ENCODE results near the gene KCNJ14. TPM values are rescaled to one million over a fixed set of nuclear protein-coding genes. Genes with fewer than 3 reads are reported as not detected.
"Not testable (repeated sequence)": the region's sequence is repeated elsewhere in the genome, so short reads cannot be mapped to it uniquely, and the experiment has no call there.

KCNJ14 gene
- total and polyA plus RNA-seq, 2 of the 4 experiments (the other 2 are of a cell fraction), result 0.18 to 0.39 TPM

DNA sequence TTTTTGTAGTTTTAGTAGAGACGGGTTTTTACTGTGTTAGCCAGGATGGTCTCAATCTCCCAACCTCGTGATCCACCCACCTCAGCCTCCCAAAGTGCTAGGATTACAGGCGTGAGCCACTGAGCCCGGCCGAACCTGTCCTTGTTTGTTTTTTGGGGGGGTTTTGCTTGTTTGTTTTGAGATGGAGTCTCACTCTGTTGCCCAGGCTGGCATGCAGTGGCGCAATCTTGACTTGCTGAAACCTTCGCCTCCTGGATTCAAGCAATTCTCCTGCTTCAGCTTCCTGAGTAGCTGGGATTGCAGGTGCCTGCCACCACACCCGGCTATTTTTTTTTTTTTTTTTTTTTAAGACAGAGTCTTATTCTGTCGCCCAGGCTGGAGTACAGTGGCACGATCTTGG lies 31.3 kb downstream of the KCNJ14 start:
- H3K23ac ChIP-seq (ENCODE audit: low read depth, low read length); H3K4me3 ChIP-seq (ENCODE audit: insufficient read depth, low read depth, low read length); H3K9ac ChIP-seq (ENCODE audit: low read depth, low read length); H2AK5ac ChIP-seq (ENCODE audit: low read depth, low read length); H3K14ac ChIP-seq (replicated peaks; ENCODE audit: low read depth, low read length); BruUV-seq (replicated peaks); DNase-seq; H2AFZ ChIP-seq (replicated peaks; ENCODE audit: low read length, poor library complexity); H3K18ac ChIP-seq (ENCODE audit: low read depth, low read length); H4K5ac ChIP-seq (ENCODE audit: low read depth, low read length); H2BK5ac ChIP-seq (ENCODE audit: low read depth, low read length, poor library complexity, severe bottlenecking); H4K8ac ChIP-seq (ENCODE audit: low read depth in 2 of 2, low read length in 2 of 2); H3K56ac ChIP-seq (ENCODE audit: extremely low read depth, insufficient read depth, low read length); H3K4ac ChIP-seq (ENCODE audit: low read depth, low read length); ATAC-seq (ENCODE audit: low read depth); H2AK9ac ChIP-seq (replicated peaks; ENCODE audit: low read depth, low read length, poor library complexity); H2BK20ac ChIP-seq (ENCODE audit: low read depth, low read length); H4K20me1 ChIP-seq (ENCODE audit: insufficient read depth, low read length); H3K27me3 ChIP-seq (ENCODE audit: control insufficient read depth, insufficient read depth, low read length); in situ Hi-C loops (cut with MboI; ENCODE audit: low sequenced_read_pairs); H2BK15ac ChIP-seq (ENCODE audit: low read depth, low read length); intact Hi-C loops (cut with micrococcal nuclease); POLR2A ChIA-PET (ENCODE audit: unreplicated experiment); H3K36me3 ChIP-seq (ENCODE audit: control insufficient read depth, insufficient read depth, low read length); dilution Hi-C loops (cut with HindIII; ENCODE audit: low sequenced_read_pairs, unreplicated experiment); H4K91ac ChIP-seq (ENCODE audit: insufficient read depth, low read depth, low read length); H2BK120ac ChIP-seq (ENCODE audit: low read depth, low read length); H3K79me1 ChIP-seq (ENCODE audit: low read depth in 1 of 2, low read length in 2 of 2); H3K9me3 ChIP-seq (ENCODE audit: control insufficient read depth, insufficient read depth, low read length); H3K4me2 ChIP-seq (ENCODE audit: low read depth, low read length); H3K27ac ChIP-seq (ENCODE audit: insufficient read depth, low read length): not testable (repeated sequence)
- Histone ChIP-seq H3K4me1 (ENCODE audit: control insufficient read depth, insufficient read depth, low read length) (peaks cover 21% of the 10 kb centered on the region), H3K9me1 (ENCODE audit: insufficient read depth, low read length) (peaks cover 11% of the 10 kb centered on the region)
- CTCF ChIA-PET, result interaction anchor here (4.4 kb wide), 1 partner anchor 98 kb away, joined by 35 read pairs; no protein-coding TSS in a partner anchor
- no CpG with 5 or more reads among the region's 10 CpGs for WGBS, 2 experiments (ENCODE audit: extremely low coverage in 2 of 2, insufficient read length in 1 of 2)

Measured in IMR-90 (cell line).